Tongue (tissue), 2 donors: ENCODE measurements around the gene RPTN. TPM values are rescaled to one million over a fixed set of nuclear protein-coding genes. Genes with fewer than 3 reads are reported as not detected.

Experiments used
- DNase-seq: peaks from one replicate; pipeline ENCODE4 v3.0.0-alpha.2; 2015
- total RNA-seq: library from RNA; depleted of rRNA; stranded (reverse); fragments of >200 nt; gene quantifications from one replicate; pipeline ENCODE4 v1.2.3, GENCODE V29; 2014

The RPTN gene
- total RNA-seq, result not detected

GRCh38 chr1:152159144-152159543 lies at the start of gene RPTN:
RPTN (minus strand) TSS chr1:152159228; CDS start chr1:152157889, 1,339 bp downstream.
- DNase-seq, result no peak

GRCh38 chr1:152198982-152199381 lies 40.0 kb upstream of the RPTN start:
- DNase-seq, result no peak

- no peak for DNase-seq
Measured at GRCh38 chr1:152197361-152197941, 38.4 kb upstream of the RPTN start.

GRCh38 chr1:152191711-152192110 lies 32.7 kb upstream of the RPTN start:
- no peak for DNase-seq

- DNase-seq, result no peak
Measured at GRCh38 chr1:152191260-152191659, 32.2 kb upstream of the RPTN start.

- DNase-seq, result no peak
Measured at GRCh38 chr1:152190589-152190988, 31.6 kb upstream of the RPTN start.

- DNase-seq, result peak; percentile 76
Measured at GRCh38 chr1:152189657-152190442, 30.8 kb upstream of the RPTN start.

- DNase-seq, result peak; percentile 81
Measured at GRCh38 chr1:152188673-152189591, 29.9 kb upstream of the RPTN start.

GRCh38 chr1:152186556-152187285 lies 27.7 kb upstream of the RPTN start:
- DNase-seq, result no peak

GRCh38 chr1:152185544-152186391 lies 26.7 kb upstream of the RPTN start:
- peak; percentile 50 for DNase-seq

- DNase-seq, result peak; percentile 44
Measured at GRCh38 chr1:152182944-152183361, 23.9 kb upstream of the RPTN start.

- no peak for DNase-seq
Measured at GRCh38 chr1:152182431-152182830, 23.4 kb upstream of the RPTN start.

- DNase-seq, result no peak
Measured at GRCh38 chr1:152179566-152179965, 20.5 kb upstream of the RPTN start.

GRCh38 chr1:152170287-152170905 lies 11.4 kb upstream of the RPTN start:
- no peak for DNase-seq

- no peak for DNase-seq
Measured at GRCh38 chr1:152169366-152170025, 10.5 kb upstream of the RPTN start.

- no peak for DNase-seq
Measured at GRCh38 chr1:152168535-152168868, 9.5 kb upstream of the RPTN start.

GRCh38 chr1:152167835-152168534 lies 9.0 kb upstream of the RPTN start:
- no peak for DNase-seq

GRCh38 chr1:152166966-152167365 lies 7.9 kb upstream of the RPTN start:
- no peak for DNase-seq

- DNase-seq, result no peak
Measured at GRCh38 chr1:152165286-152166077, 6.5 kb upstream of the RPTN start.
